Suprapubic skin (tissue), 4 donors: Measurements from ENCODE around the gene LHPP. TPM values are rescaled to one million over a fixed set of nuclear protein-coding genes. Genes with fewer than 3 reads are reported as not detected.

Source experiments
- DNase-seq, 2 donors: peaks; one replicate each; pipeline ENCODE4 v3.0.0-alpha.2; 2019; ENCODE audit warnings: low spot score in 2 of 2
- H3K27ac ChIP-seq: fragments of 200-600 bp; sonication (generic); one replicate; pipeline ENCODE4 v1.5.1; 2019
- H3K27me3 ChIP-seq: fragments of 200-600 bp; sonication (generic); one replicate; pipeline ENCODE4 v1.5.1; 2019
- H3K36me3 ChIP-seq: fragments of 200-600 bp; sonication (generic); one replicate; pipeline ENCODE4 v1.5.1; 2019
- H3K4me1 ChIP-seq: fragments of 200-600 bp; sonication (generic); one replicate; pipeline ENCODE4 v1.5.1; 2019
- H3K4me3 ChIP-seq: fragments of 200-600 bp; sonication (generic); one replicate; pipeline ENCODE4 v1.5.1; 2019; ENCODE audit warnings: mild to moderate bottlenecking
- H3K9me3 ChIP-seq: fragments of 200-600 bp; sonication (generic); one replicate; pipeline ENCODE4 v1.5.1; 2019
- CTCF ChIP-seq, 2 donors: fragments of 200-600 bp in 1 of 2; fragments of 450-650 bp in 1 of 2; sonication (generic) in 1 of 2; IDR thresholded peaks; one replicate each; pipeline ENCODE4 v1.5.1; 2016 to 2019; ENCODE audit warnings: antibody characterized with exemption in 2 of 2, mild to moderate bottlenecking in 1 of 2, moderate library complexity in 1 of 2
- EP300 ChIP-seq: sonication (generic); formaldehyde crosslinking; IDR thresholded peaks from one replicate; pipeline ENCODE4 v1.6.1; 2017; ENCODE audit warnings: antibody characterized with exemption
- POLR2A ChIP-seq, 2 donors: fragments of 450-650 bp; IDR thresholded peaks; one replicate each; pipeline ENCODE4 v1.6.1; 2017; ENCODE audit warnings: antibody characterized with exemption in 2 of 2, mild to moderate bottlenecking in 2 of 2, moderate library complexity in 2 of 2
- POLR2AphosphoS5 ChIP-seq, 3 donors: sonication (generic); formaldehyde crosslinking; IDR thresholded peaks; one replicate each; pipeline ENCODE4 v1.6.1; 2017; ENCODE audit warnings: antibody characterized with exemption in 3 of 3
- WGBS: methylation state at CpG from one replicate; pipeline ENCODE4 v1.1.5; 2018; 5-methylcytosine and 5-hydroxymethylcytosine counted together
- total RNA-seq, 4 donors: library from RNA; depleted of rRNA; stranded (reverse); fragments of >200 nt; gene quantifications; one replicate each; pipeline ENCODE4 v1.1.0, GENCODE V29; 2016

Gene LHPP
- total RNA-seq, 4 donors from 2014 or later: 14.4 to 22.6 (median 15.3) TPM

DNA sequence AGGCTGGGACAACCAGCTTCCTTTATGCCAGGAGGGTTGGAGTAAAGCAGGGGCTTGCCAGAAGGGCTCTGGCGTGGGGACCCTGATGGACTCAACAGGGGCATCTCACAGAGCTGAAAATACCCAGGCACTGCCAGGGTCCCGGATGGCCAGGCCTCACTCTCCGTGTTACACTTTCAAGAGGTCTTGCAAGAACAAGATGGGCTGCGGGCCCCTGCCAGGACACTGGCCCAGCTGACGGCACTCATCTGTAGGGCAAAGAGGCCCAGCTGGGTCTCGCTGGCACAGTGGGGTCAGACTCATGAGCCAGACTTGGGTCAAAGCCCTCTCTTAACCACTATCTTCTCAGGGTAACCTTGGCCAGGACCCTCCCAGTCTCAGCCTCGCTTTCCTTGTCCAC lies 191.7 kb downstream of the LHPP start:
- Histone ChIP-seq H3K36me3 (peaks cover 7% of the 10 kb centered on the region), H3K27ac (peak overlapping the region; percentile 83), H3K4me3 (no peak overlapping the region), H3K9me3 (no peaks in the 10 kb centered on the region), H3K27me3 (no peaks in the 10 kb centered on the region), H3K4me1 (peaks cover 83% of the 10 kb centered on the region)
- TF ChIP-seq POLR2A (IDR thresholded peaks at IDR 0.05) (no peak), EP300 (no peak), CTCF (IDR thresholded peaks at IDR 0.05) (no peak), POLR2AphosphoS5 (IDR thresholded peaks at IDR 0.05) (no peak)
- DNase-seq: no peak
- WGBS: 57% methylated on average over 3 of the region's 7 CpGs

- Histone ChIP-seq H3K36me3 (peaks cover 7% of the 10 kb centered on the region), H3K4me3 (no peak overlapping the region), H3K27ac (peak overlapping the region; percentile 83), H3K9me3 (no peaks in the 10 kb centered on the region), H3K27me3 (no peaks in the 10 kb centered on the region), H3K4me1 (peaks cover 78% of the 10 kb centered on the region)
- WGBS: 59% methylated on average over 16 of the region's 17 CpGs
- TF ChIP-seq POLR2AphosphoS5 (IDR thresholded peaks at IDR 0.05) (peak in 1 of 3 donors; percentile 50), POLR2A (IDR thresholded peaks at IDR 0.05) (no peak)
- DNase-seq: no peak
Observed at GRCh38 chr10:124653811-124654651, 192.4 kb downstream of the LHPP start.

GRCh38 chr10:124654686-124655085 lies 193.1 kb downstream of the LHPP start:
- TF ChIP-seq CTCF (IDR thresholded peaks at IDR 0.05) (no peak), EP300 (no peak), POLR2A (IDR thresholded peaks at IDR 0.05) (no peak), POLR2AphosphoS5 (IDR thresholded peaks at IDR 0.05) (no peak)
- no peaks in the 10 kb centered on the region for H3K27me3 ChIP-seq
- no peaks in the 10 kb centered on the region for H3K9me3 ChIP-seq
- peaks cover 76% of the 10 kb centered on the region for H3K4me1 ChIP-seq
- H3K36me3 ChIP-seq: peaks cover 7% of the 10 kb centered on the region
- 51% methylated on average over 5 of the region's 7 CpGs for WGBS
- no peak for DNase-seq
- H3K27ac ChIP-seq: peak overlapping the region; percentile 83
- H3K4me3 ChIP-seq: no peak overlapping the region

DNA sequence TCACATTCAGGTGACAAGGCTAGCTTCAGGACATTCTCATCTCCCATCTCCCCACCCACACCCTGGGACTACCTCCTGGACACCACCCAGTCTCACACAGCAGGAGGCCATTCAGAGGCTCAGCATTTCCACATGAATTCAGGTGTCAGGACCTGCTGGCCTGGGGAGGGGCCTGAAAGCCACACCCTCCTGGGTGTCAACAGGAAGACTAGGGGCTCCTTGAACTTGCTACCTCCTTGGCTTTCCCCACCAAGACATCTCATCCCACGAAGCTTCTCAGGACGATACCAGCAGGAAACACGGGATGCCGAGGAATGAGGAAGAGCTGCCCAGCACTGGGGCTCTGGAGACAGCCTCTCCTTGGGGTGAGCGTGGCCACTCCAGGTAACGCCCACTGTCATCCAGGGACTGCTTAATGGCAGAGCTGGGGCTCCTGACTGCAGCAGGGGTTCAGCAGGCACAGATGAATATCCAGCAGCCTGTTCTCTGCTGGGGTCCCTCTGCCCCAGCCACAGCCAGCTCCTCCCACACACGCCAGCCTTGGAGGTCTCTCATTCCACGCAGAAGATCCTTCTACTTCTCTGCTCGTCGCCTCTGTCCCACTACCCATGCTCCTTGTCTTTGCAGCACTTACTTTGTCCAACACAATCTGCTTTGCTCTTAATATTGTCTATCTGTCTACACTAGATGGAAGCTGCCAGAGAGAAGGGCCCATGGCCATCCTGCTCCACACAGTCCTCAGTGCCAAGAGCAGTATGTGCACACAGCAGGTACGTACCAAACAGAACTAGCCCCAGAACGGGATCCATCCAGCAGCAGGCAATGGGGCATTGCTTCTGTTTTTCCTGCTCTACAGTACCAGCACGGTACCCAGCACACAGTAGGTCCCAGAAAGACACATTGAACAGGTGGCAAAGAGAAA lies 193.8 kb downstream of the LHPP start:
- H3K4me3 ChIP-seq: no peak overlapping the region
- peak overlapping the region; percentile 83 for H3K27ac ChIP-seq
- WGBS: 90% methylated on average over 13 of the region's 13 CpGs
- no peaks in the 10 kb centered on the region for H3K9me3 ChIP-seq
- H3K4me1 ChIP-seq: peaks cover 73% of the 10 kb centered on the region
- DNase-seq: no peak
- TF ChIP-seq CTCF (IDR thresholded peaks at IDR 0.05): no peak
- TF ChIP-seq POLR2AphosphoS5 (IDR thresholded peaks at IDR 0.05): no peak
- TF ChIP-seq EP300: no peak
- no peak for TF ChIP-seq POLR2A (IDR thresholded peaks at IDR 0.05)
- no peaks in the 10 kb centered on the region for H3K27me3 ChIP-seq
- peaks cover 9% of the 10 kb centered on the region for H3K36me3 ChIP-seq

- WGBS: 88% methylated on average over 7 of the region's 7 CpGs
- DNase-seq: no peak
- Histone ChIP-seq H3K36me3 (peaks cover 11% of the 10 kb centered on the region), H3K27me3 (no peaks in the 10 kb centered on the region), H3K9me3 (no peaks in the 10 kb centered on the region), H3K4me3 (no peak overlapping the region), H3K27ac (no peak overlapping the region), H3K4me1 (peaks cover 70% of the 10 kb centered on the region)
- TF ChIP-seq EP300 (no peak), POLR2A (IDR thresholded peaks at IDR 0.05) (no peak), CTCF (IDR thresholded peaks at IDR 0.05) (no peak), POLR2AphosphoS5 (IDR thresholded peaks at IDR 0.05) (no peak)
Observed at GRCh38 chr10:124656113-124656490, 194.5 kb downstream of the LHPP start.
